ENCODE results near the gene MAGI2.

GRCh38 chr7:79471699-79472098 lies 18.2 kb upstream of the MAGI2 start:
- TF ChIP-seq CTCF (IDR thresholded peaks at IDR 0.05; ENCODE audit: low read depth, low read length, missing input control) (no peak), YY1 (IDR thresholded peaks at IDR 0.05) (no peak), REST (IDR thresholded peaks at IDR 0.05) (no peak), MAX (IDR thresholded peaks at IDR 0.05) (no peak), SP1 (IDR thresholded peaks at IDR 0.05) (no peak)

Measured in liver (tissue), 3 donors.